ENCODE results near the gene IRAK1BP1. TPM values are rescaled to one million over a fixed set of nuclear protein-coding genes. Genes with fewer than 3 reads are reported as not detected.

IRAK1BP1 gene
- total and polyA plus RNA-seq, 9 of the 15 experiments (the other 6 are each of a cell fraction or from before 2014, with no cell fraction given): 1.8 to 3.7 (median 2.1) TPM

- no peak for TF ChIP-seq MBD1 (CRISPR knock-in tag; IDR thresholded peaks at IDR 0.05)
- no peak for TF ChIP-seq ZKSCAN3 (CRISPR knock-in tag; IDR thresholded peaks at IDR 0.05)
- TF ChIP-seq MNT (conservative IDR thresholded peaks at IDR 0.05): peak in 1 of 2 experiments; percentile 40; a peak in 1 of 4 replicates
- TF ChIP-seq ZNF165 (CRISPR knock-in tag; IDR thresholded peaks at IDR 0.05; ENCODE audit: borderline replicate concordance): no peak
- TF ChIP-seq CSDE1 (IDR thresholded peaks at IDR 0.05): 0 out of 4 replicates have a peak, but pooled peaks of 1 of the 2 experiments have one; percentile 62
- no peak for TF ChIP-seq HDGF (IDR thresholded peaks at IDR 0.05)
- TF ChIP-seq ZNF766 (CRISPR knock-in tag; conservative IDR thresholded peaks at IDR 0.05): 0 out of 2 replicates have a peak, but pooled peaks have one; percentile 40
- no peak for TF ChIP-seq CEBPZ (IDR thresholded peaks at IDR 0.05; ENCODE audit: borderline replicate concordance, low read depth, low read length)
- TF ChIP-seq HBP1 (CRISPR knock-in tag; IDR thresholded peaks at IDR 0.05): no peak
- TF ChIP-seq FOXA1 (IDR thresholded peaks at IDR 0.05; ENCODE audit: borderline replicate concordance): no peak
- TF ChIP-seq PRDM10 (IDR thresholded peaks at IDR 0.05; ENCODE audit: partially characterized antibody): peak; percentile 30
- TF ChIP-seq TRIM28 (IDR thresholded peaks at IDR 0.05): no peak
- 0 out of 2 replicates have a peak, but pooled peaks have one; percentile 51 for TF ChIP-seq EP400 (IDR thresholded peaks at IDR 0.05)
- TF ChIP-seq ZFP1 (CRISPR knock-in tag; IDR thresholded peaks at IDR 0.05): no peak
- TF ChIP-seq KDM4B (IDR thresholded peaks at IDR 0.05; ENCODE audit: borderline replicate concordance in 2 of 2, low read depth in 1 of 2): no peak
- no peak for TF ChIP-seq ZNF507 (tag; conservative IDR thresholded peaks at IDR 0.05)
Observed at GRCh38 chr6:78867370-78868040, at the start of gene IRAK1BP1 (continued).

Measured in K562 (cell line).